ENCODE data around the gene IL1RAPL2.

- TF ChIP-seq CTCF (IDR thresholded peaks at IDR 0.05) (no peak), POLR2A (IDR thresholded peaks at IDR 0.05) (no peak)
Observed at GRCh38 chrX:105752338-105752956, 1186.4 kb downstream of the IL1RAPL2 start.

Data from right lobe of liver (tissue), 4 donors.